K562 (cell line): ENCODE data around the gene ITSN2.

Source experiments
- FOS ChIP-seq: IDR thresholded peaks from 3 replicates; pipeline ENCODE4 v1.6.1; 2011; ENCODE audit not compliant: insufficient read length; ENCODE audit errors: extremely low read depth
- LEF1 ChIP-seq: fragments of 450-650 bp; IDR thresholded peaks from 2 replicates; pipeline ENCODE4 v1.6.1; 2016; ENCODE audit warnings: mild to moderate bottlenecking
- TF ChIP-seq, protein P1 (sequence below), 3 experiments: IDR thresholded peaks in 2 of 3; conservative IDR thresholded peaks in 1 of 3; 2 replicates each; pipeline ENCODE4 v1.5.1; 2011 to 2012; ENCODE audit warnings: low read length in 3 of 3, mild to moderate bottlenecking in 3 of 3, control low read depth in 2 of 3, improper control_type of control experiment in 1 of 3, inconsistent platforms in 1 of 3, low read depth in 1 of 3, mixed read lengths in 1 of 3, moderate library complexity in 1 of 3; ENCODE audit not compliant: insufficient read depth in 2 of 3

DNA sequence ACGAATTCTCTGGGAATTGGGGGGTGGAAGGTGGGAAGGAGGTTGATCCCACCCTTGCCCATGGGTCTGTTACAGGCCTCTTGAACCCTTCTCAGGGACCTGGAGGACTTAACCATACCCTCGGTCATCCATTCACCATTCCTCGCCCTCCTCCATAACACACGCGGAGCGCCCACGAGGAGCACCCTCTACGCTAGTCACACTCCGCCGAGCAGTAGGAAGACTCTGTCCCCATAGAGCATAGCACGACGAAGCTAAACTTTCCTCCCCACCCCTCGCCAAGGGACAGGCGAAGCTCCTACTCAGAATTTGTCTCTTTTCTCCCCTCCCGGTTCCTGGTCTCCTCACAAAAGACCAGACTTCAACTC lies 611 bp upstream of the ITSN2 start:
- no peak for TF ChIP-seq LEF1
- TF ChIP-seq, protein P1, sequence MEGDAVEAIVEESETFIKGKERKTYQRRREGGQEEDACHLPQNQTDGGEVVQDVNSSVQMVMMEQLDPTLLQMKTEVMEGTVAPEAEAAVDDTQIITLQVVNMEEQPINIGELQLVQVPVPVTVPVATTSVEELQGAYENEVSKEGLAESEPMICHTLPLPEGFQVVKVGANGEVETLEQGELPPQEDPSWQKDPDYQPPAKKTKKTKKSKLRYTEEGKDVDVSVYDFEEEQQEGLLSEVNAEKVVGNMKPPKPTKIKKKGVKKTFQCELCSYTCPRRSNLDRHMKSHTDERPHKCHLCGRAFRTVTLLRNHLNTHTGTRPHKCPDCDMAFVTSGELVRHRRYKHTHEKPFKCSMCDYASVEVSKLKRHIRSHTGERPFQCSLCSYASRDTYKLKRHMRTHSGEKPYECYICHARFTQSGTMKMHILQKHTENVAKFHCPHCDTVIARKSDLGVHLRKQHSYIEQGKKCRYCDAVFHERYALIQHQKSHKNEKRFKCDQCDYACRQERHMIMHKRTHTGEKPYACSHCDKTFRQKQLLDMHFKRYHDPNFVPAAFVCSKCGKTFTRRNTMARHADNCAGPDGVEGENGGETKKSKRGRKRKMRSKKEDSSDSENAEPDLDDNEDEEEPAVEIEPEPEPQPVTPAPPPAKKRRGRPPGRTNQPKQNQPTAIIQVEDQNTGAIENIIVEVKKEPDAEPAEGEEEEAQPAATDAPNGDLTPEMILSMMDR (IDR thresholded peaks at IDR 0.05 in 2 of 3, conservative IDR thresholded peaks at IDR 0.05 in 1 of 3; ENCODE audit: insufficient read depth in 2 of 3, low read depth in 1 of 3, low read length in 3 of 3): no peak
- TF ChIP-seq FOS: no peak
